HL-60 (cell line): ENCODE results near the gene PCOLCE2.

Experiments
- DNase-seq, 2 experiments: peaks; one replicate each; pipeline ENCODE4 v3.0.0-alpha.2; 2010 to 2020; ENCODE audit warnings: low read depth in 1 of 2, low spot score in 1 of 2
- H3K27ac ChIP-seq: fragments of 250-450 bp; sonication (Bioruptor Pico); replicated peaks from 2 replicates; pipeline ENCODE4 v1.5.1; 2020; ENCODE audit warnings: mild to moderate bottlenecking, moderate library complexity
- H3K27me3 ChIP-seq: fragments of 250-450 bp; sonication (Bioruptor Pico); 2 replicates; pipeline ENCODE4 v1.5.1; 2021; ENCODE audit warnings: mild to moderate bottlenecking, moderate library complexity; ENCODE audit not compliant: insufficient read depth, poor library complexity, severe bottlenecking
- H3K4me3 ChIP-seq: replicated peaks from 2 replicates; pipeline ENCODE4 v1.5.1; 2011; ENCODE audit warnings: mild to moderate bottlenecking, control low read depth, low read length; ENCODE audit not compliant: insufficient read depth
- GABPA ChIP-seq: IDR thresholded peaks from 2 replicates; pipeline ENCODE4 v1.6.1; 2012; ENCODE audit warnings: low read depth
- POLR2AphosphoS5 ChIP-seq: IDR thresholded peaks from 2 replicates; pipeline ENCODE4 v1.6.1; 2012; ENCODE audit warnings: low read depth
- SPI1 ChIP-seq: IDR thresholded peaks from 2 replicates; pipeline ENCODE4 v1.6.1; 2012; ENCODE audit warnings: low read depth, mild to moderate bottlenecking, borderline replicate concordance
- TF ChIP-seq, protein P1 (sequence below): IDR thresholded peaks from one replicate; pipeline ENCODE4 v1.5.1; 2011; ENCODE audit warnings: low read length, control low read depth, inconsistent platforms; ENCODE audit not compliant: insufficient read depth
- TF ChIP-seq, protein P2 (sequence below): IDR thresholded peaks from 2 replicates; pipeline ENCODE4 v1.6.1; 2012; ENCODE audit warnings: low read depth; ENCODE audit not compliant: insufficient replicate concordance

Gene PCOLCE2

DNA sequence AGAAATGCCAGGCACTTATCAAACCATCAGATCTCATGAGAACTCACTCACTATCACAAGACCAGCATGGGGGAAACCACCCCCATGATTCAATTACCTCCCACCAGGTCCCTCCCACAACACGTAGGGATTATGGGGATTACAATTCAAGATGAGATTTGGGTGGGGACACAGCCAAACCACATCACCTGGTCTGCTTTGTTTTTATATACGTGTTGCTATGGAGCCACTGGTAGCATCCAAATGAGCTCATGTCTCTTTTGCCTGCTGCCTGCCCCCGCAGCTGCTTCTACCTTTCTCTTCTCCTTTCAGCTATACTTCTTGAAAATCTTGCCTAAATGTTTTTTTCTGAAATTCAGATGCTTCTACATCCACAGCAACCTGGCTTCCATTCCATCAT lies 26.8 kb upstream of the PCOLCE2 start:
- Histone ChIP-seq H3K27me3 (no peaks in the 10 kb centered on the region), H3K4me3 (no peak overlapping the region), H3K27ac (no peak overlapping the region)
- DNase-seq, result no peak
- TF ChIP-seq, protein P1, sequence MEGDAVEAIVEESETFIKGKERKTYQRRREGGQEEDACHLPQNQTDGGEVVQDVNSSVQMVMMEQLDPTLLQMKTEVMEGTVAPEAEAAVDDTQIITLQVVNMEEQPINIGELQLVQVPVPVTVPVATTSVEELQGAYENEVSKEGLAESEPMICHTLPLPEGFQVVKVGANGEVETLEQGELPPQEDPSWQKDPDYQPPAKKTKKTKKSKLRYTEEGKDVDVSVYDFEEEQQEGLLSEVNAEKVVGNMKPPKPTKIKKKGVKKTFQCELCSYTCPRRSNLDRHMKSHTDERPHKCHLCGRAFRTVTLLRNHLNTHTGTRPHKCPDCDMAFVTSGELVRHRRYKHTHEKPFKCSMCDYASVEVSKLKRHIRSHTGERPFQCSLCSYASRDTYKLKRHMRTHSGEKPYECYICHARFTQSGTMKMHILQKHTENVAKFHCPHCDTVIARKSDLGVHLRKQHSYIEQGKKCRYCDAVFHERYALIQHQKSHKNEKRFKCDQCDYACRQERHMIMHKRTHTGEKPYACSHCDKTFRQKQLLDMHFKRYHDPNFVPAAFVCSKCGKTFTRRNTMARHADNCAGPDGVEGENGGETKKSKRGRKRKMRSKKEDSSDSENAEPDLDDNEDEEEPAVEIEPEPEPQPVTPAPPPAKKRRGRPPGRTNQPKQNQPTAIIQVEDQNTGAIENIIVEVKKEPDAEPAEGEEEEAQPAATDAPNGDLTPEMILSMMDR, result no peak
- TF ChIP-seq POLR2AphosphoS5, result no peak
- TF ChIP-seq, protein P2, sequence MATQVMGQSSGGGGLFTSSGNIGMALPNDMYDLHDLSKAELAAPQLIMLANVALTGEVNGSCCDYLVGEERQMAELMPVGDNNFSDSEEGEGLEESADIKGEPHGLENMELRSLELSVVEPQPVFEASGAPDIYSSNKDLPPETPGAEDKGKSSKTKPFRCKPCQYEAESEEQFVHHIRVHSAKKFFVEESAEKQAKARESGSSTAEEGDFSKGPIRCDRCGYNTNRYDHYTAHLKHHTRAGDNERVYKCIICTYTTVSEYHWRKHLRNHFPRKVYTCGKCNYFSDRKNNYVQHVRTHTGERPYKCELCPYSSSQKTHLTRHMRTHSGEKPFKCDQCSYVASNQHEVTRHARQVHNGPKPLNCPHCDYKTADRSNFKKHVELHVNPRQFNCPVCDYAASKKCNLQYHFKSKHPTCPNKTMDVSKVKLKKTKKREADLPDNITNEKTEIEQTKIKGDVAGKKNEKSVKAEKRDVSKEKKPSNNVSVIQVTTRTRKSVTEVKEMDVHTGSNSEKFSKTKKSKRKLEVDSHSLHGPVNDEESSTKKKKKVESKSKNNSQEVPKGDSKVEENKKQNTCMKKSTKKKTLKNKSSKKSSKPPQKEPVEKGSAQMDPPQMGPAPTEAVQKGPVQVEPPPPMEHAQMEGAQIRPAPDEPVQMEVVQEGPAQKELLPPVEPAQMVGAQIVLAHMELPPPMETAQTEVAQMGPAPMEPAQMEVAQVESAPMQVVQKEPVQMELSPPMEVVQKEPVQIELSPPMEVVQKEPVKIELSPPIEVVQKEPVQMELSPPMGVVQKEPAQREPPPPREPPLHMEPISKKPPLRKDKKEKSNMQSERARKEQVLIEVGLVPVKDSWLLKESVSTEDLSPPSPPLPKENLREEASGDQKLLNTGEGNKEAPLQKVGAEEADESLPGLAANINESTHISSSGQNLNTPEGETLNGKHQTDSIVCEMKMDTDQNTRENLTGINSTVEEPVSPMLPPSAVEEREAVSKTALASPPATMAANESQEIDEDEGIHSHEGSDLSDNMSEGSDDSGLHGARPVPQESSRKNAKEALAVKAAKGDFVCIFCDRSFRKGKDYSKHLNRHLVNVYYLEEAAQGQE, result no peak
- no peak for TF ChIP-seq SPI1
- TF ChIP-seq GABPA, result no peak

DNA sequence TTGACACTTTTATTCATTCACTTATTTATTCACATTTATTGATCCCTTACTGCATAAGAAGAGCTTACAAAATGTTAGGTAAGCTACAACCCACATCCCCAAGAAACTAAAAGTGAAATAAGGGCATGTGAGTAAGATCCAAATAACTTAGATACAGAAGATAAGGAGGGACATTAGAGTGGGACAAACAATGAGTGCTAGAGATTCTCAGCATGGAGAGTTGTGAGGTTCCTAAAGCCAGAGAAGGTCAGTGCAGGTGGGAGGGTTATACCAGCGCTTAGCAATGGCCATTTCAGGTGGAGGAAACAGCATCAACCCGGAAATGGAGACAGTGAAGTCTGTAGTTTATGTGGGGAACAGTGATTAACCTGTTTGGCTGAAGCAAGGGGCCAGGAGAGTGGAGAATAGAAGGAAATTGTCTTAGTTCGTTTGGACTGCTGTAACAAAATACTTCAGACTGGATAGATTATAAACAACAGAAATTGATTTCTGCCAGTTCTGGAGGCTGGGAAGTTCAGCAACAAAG lies 25.5 kb upstream of the PCOLCE2 start:
- Histone ChIP-seq H3K4me3 (no peak overlapping the region), H3K27me3 (no peaks in the 10 kb centered on the region), H3K27ac (no peak overlapping the region)
- no peak for TF ChIP-seq GABPA
- TF ChIP-seq, protein P2, result no peak
- TF ChIP-seq POLR2AphosphoS5, result no peak
- TF ChIP-seq, protein P1, result no peak
- no peak for TF ChIP-seq SPI1
- DNase-seq, result no peak

DNA sequence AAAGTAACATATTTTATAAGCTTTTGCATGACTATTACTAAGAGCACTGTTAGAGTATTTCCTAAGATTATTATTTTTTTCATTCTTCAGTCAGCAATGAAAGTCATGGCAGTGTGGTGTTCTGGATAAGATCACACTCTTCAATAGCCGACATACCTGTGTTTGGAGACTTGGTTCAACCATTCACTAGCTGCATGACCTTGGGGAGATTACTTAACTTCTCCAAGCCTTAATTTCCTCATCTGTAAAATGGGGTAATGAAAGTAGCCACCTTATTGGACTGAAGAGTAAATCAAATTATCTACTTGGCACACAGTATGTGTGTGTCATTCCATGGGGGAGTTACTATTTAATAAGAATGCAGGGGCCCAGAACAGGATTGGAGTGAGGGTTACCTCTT lies 24.5 kb upstream of the PCOLCE2 start:
- H3K27ac ChIP-seq, result no peak overlapping the region

More for the DNA sequence above, 24.5 kb upstream of the PCOLCE2 start:
- DNase-seq, result no peak
- H3K27me3 ChIP-seq, result no peaks in the 10 kb centered on the region
- TF ChIP-seq SPI1, result no peak
- TF ChIP-seq, protein P1, result no peak
- TF ChIP-seq POLR2AphosphoS5, result no peak
- no peak for TF ChIP-seq GABPA
- TF ChIP-seq, protein P2, result no peak
- no peak overlapping the region for H3K4me3 ChIP-seq
